ENCODE results near the gene FAM167B. TPM values are rescaled to one million over a fixed set of nuclear protein-coding genes. Genes with fewer than 3 reads are reported as not detected.

Gene FAM167B
- total RNA-seq, 2 donors from 2014 or later, result 4.9 TPM; not detected in 1

- TF ChIP-seq POLR2A (IDR thresholded peaks at IDR 0.05), result no peak
- no peak for TF ChIP-seq CTCF (IDR thresholded peaks at IDR 0.05)
- 92 to 96% methylated on average over 9 of the region's 9 CpGs for WGBS, 2 donors
- no peaks in the 10 kb centered on the region for H3K4me1 ChIP-seq
- no peaks in the 10 kb centered on the region for H3K36me3 ChIP-seq (replicated peaks in 1 of 2; ENCODE audit: insufficient read depth in 1 of 2, low read depth in 2 of 2)
- H3K4me3 ChIP-seq, result no peak overlapping the region
- H3K27ac ChIP-seq, result no peak overlapping the region
- H3K27me3 ChIP-seq, result no peaks in the 10 kb centered on the region
- intact Hi-C loops (cut with DNase I), result no loop called here
- ATAC-seq (no peak), DNase-seq (no peak)
- no peaks in the 10 kb centered on the region for H3K9me3 ChIP-seq
Measured at GRCh38 chr1:32265846-32266245, 18.8 kb downstream of the FAM167B start.

GRCh38 chr1:32266921-32267591, 20.0 kb downstream of the FAM167B start:
- no peaks in the 10 kb centered on the region for H3K36me3 ChIP-seq (replicated peaks in 1 of 2; ENCODE audit: insufficient read depth in 1 of 2, low read depth in 2 of 2)
- no peak overlapping the region for H3K4me3 ChIP-seq
- no peak for TF ChIP-seq POLR2A (IDR thresholded peaks at IDR 0.05)
- no peak for TF ChIP-seq CTCF (IDR thresholded peaks at IDR 0.05)
- no peak for ATAC-seq
- no peaks in the 10 kb centered on the region for H3K9me3 ChIP-seq
- intact Hi-C loops (cut with DNase I), result no loop called here
- H3K27ac ChIP-seq, result no peak overlapping the region
- no peaks in the 10 kb centered on the region for H3K27me3 ChIP-seq
- DNase-seq, result no peak
- no peaks in the 10 kb centered on the region for H3K4me1 ChIP-seq
- 69 to 84% methylated on average over 7 of the region's 7 CpGs for WGBS, 2 donors

DNA sequence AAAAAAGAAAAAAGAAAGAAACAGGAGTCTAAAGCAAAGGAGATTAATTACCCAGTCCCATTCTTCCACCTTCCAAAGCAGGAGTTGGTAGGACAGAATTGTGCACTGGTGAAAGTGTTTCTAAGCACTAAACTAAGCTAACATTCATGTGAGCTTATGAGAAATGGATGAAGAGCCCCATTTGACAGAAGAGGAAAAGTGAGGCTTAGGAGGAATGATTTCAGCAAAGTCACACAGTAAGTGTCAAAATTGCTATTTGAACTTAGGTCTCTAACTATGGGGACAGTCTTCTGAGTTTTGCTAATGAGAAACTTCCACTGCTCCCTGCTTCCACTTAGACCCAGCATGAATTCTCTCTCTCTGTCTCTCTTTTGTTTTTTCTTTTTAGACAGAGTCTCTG, 22.7 kb downstream of the FAM167B start:
- Histone ChIP-seq H3K27me3 (no peaks in the 10 kb centered on the region), H3K4me1 (no peaks in the 10 kb centered on the region), H3K36me3 (replicated peaks in 1 of 2; ENCODE audit: insufficient read depth in 1 of 2, low read depth in 2 of 2) (no peaks in the 10 kb centered on the region), H3K4me3 (no peak overlapping the region), H3K27ac (no peak overlapping the region), H3K9me3 (no peaks in the 10 kb centered on the region)
- intact Hi-C loops (cut with DNase I), result no loop called here
- DNase-seq (no peak), ATAC-seq (no peak)
- TF ChIP-seq CTCF (IDR thresholded peaks at IDR 0.05) (no peak), POLR2A (IDR thresholded peaks at IDR 0.05) (no peak)

- intact Hi-C loops (cut with DNase I), result no loop called here
- ATAC-seq, result no peak
- peaks cover 5% of the 10 kb centered on the region for H3K4me1 ChIP-seq
- no peak for DNase-seq
- no peaks in the 10 kb centered on the region for H3K36me3 ChIP-seq (replicated peaks in 1 of 2; ENCODE audit: insufficient read depth in 1 of 2, low read depth in 2 of 2)
- no peaks in the 10 kb centered on the region for H3K9me3 ChIP-seq
- no peak overlapping the region for H3K27ac ChIP-seq
- 74 to 81% methylated on average over 7 of the region's 7 CpGs for WGBS, 2 donors
- peaks cover 0 to 14% of the 10 kb centered on the region in 2 donors for H3K27me3 ChIP-seq
- no peak overlapping the region for H3K4me3 ChIP-seq
- no peak for TF ChIP-seq CTCF (IDR thresholded peaks at IDR 0.05)
- no peak for TF ChIP-seq POLR2A (IDR thresholded peaks at IDR 0.05)
Measured at GRCh38 chr1:32272557-32273390, 25.8 kb downstream of the FAM167B start.

Data from body of pancreas (tissue), 4 donors.